WTC11 (cell line): ENCODE results near the gene UCK2. TPM values are rescaled to one million over a fixed set of nuclear protein-coding genes. Genes with fewer than 3 reads are reported as not detected.

Source experiments
- ATAC-seq: fragments of 200-7000 bp; cut with Tn5 transposase; 2 replicates; pipeline ENCODE4 v1.10.0; 2021; ENCODE audit warnings: mild to moderate bottlenecking, moderate library complexity
- CTCF ChIA-PET: fragments of 300-600 bp; sonication (Branson Sonifier 250); formaldehyde crosslinking; loops from one replicate; lab custom pipeline; 2021; ENCODE audit warnings: antibody characterized with exemption; lab: Charles Lee
- POLR2A ChIA-PET: fragments of 350-600 bp; sonication (Branson Sonifier 250); formaldehyde crosslinking; loops from one replicate; lab custom pipeline; 2021; ENCODE audit warnings: antibody characterized with exemption; lab: Charles Lee
- DNase-seq: peaks from one replicate; pipeline ENCODE4 v3.0.0; 2021; ENCODE audit warnings: low spot score
- H3K27ac Mint-ChIP-seq: 2 replicates; pipeline ENCODE4 v1.8.0; 2021; ENCODE audit warnings: mixed read lengths
- H3K27me3 Mint-ChIP-seq: 2 replicates; pipeline ENCODE4 v1.8.0; 2021; ENCODE audit warnings: low read depth, mild to moderate bottlenecking, moderate library complexity, mixed read lengths
- H3K36me3 Mint-ChIP-seq: 2 replicates; pipeline ENCODE4 v1.8.0; 2021; ENCODE audit warnings: mixed read lengths
- H3K4me1 Mint-ChIP-seq: 2 replicates; pipeline ENCODE4 v1.8.0; 2022; ENCODE audit warnings: mixed read lengths
- H3K4me3 Mint-ChIP-seq: 2 replicates; pipeline ENCODE4 v1.8.0; 2021; ENCODE audit warnings: mild to moderate bottlenecking, moderate library complexity, mixed read lengths
- H3K9me3 Mint-ChIP-seq: 2 replicates; pipeline ENCODE4 v1.8.0; 2021; ENCODE audit warnings: mixed read lengths
- JUN ChIP-seq: sonication (generic); formaldehyde crosslinking; IDR thresholded peaks from 2 replicates; pipeline ENCODE4 v1.8.0; 2023; ENCODE audit warnings: mild to moderate bottlenecking, missing genetic modification reagents
- TEAD4 ChIP-seq: sonication (generic); formaldehyde crosslinking; IDR thresholded peaks from 2 replicates; pipeline ENCODE4 v1.8.0; 2022; ENCODE audit warnings: mild to moderate bottlenecking, missing genetic modification reagents
- ZNF423 ChIP-seq: fragments of 250-450 bp; sonication (Bioruptor Pico); IDR thresholded peaks from 2 replicates; pipeline ENCODE4 v2.1.2; 2022; ENCODE audit warnings: mild to moderate bottlenecking, moderate library complexity
- total RNA-seq: library from RNA; stranded (reverse); gene quantifications from 3 replicates; pipeline ENCODE4 v1.2.3, GENCODE V29; 2021
- TF ChIP-seq, protein P1 (sequence below): sonication (generic); formaldehyde crosslinking; IDR thresholded peaks from 2 replicates; pipeline ENCODE4 v1.8.0; 2023; ENCODE audit warnings: missing genetic modification reagents, mild to moderate bottlenecking, borderline replicate concordance
- TF ChIP-seq, protein P2 (sequence below): fragments of 250-450 bp; sonication (Bioruptor Pico); conservative IDR thresholded peaks from 2 replicates; pipeline ENCODE4 v1.9.0; 2021; ENCODE audit warnings: mild to moderate bottlenecking
- TF ChIP-seq, protein P3 (sequence below): sonication (generic); formaldehyde crosslinking; IDR thresholded peaks from 2 replicates; pipeline ENCODE4 v1.8.1; 2023; ENCODE audit warnings: mild to moderate bottlenecking, missing genetic modification reagents, borderline replicate concordance
- TF ChIP-seq, protein P4 (sequence below): sonication (generic); formaldehyde crosslinking; conservative IDR thresholded peaks from 2 replicates; pipeline ENCODE4 v1.8.1; 2023; ENCODE audit warnings: mild to moderate bottlenecking, low read depth, missing genetic modification reagents, moderate library complexity
- TF ChIP-seq, protein P5 (sequence below): sonication (generic); formaldehyde crosslinking; IDR thresholded peaks from 2 replicates; pipeline ENCODE4 v1.8.0; 2022; ENCODE audit warnings: missing genetic modification reagents
- TF ChIP-seq, protein P6 (sequence below): sonication (generic); formaldehyde crosslinking; IDR thresholded peaks from 2 replicates; pipeline ENCODE4 v1.8.1; 2022; ENCODE audit warnings: missing genetic modification reagents, borderline replicate concordance

The UCK2 gene
- total RNA-seq, 1 experiment from 2014 or later = 85.7 TPM

DNA sequence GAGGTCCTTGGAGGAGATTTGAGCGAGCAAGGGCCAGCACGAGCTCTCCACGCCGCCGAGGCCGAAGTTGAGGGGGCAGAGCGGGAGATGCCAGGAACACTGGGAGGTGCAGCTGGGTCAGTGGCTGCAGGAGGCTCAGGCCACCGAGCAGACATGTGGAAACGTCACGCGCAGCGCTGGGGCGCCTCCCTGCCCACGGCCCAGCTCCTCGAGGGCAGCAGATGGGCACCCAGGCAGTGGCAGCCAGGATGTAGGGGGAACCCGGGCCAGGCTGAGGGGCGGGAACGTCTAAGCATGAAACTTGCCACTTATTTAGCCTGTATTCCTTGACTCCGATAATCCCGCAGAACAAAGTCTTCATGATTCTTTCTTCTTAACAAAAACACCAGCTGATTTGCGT is 114.1 kb downstream of the UCK2 start:
- H3K27ac Mint-ChIP-seq = no peak overlapping the region
- ATAC-seq = no peak
- no peak for DNase-seq
- no peaks in the 10 kb centered on the region for H3K36me3 Mint-ChIP-seq
- POLR2A ChIA-PET = no interaction called here
- CTCF ChIA-PET = interaction anchor here (1.1 to 1.3 kb wide), 2 partner anchors 8 to 10 kb away, joined by 3 to 5 read pairs; no protein-coding TSS in a partner anchor
- no peaks in the 10 kb centered on the region; the same call in none of the 2 replicates for H3K27me3 Mint-ChIP-seq
- TF ChIP-seq, protein P1, sequence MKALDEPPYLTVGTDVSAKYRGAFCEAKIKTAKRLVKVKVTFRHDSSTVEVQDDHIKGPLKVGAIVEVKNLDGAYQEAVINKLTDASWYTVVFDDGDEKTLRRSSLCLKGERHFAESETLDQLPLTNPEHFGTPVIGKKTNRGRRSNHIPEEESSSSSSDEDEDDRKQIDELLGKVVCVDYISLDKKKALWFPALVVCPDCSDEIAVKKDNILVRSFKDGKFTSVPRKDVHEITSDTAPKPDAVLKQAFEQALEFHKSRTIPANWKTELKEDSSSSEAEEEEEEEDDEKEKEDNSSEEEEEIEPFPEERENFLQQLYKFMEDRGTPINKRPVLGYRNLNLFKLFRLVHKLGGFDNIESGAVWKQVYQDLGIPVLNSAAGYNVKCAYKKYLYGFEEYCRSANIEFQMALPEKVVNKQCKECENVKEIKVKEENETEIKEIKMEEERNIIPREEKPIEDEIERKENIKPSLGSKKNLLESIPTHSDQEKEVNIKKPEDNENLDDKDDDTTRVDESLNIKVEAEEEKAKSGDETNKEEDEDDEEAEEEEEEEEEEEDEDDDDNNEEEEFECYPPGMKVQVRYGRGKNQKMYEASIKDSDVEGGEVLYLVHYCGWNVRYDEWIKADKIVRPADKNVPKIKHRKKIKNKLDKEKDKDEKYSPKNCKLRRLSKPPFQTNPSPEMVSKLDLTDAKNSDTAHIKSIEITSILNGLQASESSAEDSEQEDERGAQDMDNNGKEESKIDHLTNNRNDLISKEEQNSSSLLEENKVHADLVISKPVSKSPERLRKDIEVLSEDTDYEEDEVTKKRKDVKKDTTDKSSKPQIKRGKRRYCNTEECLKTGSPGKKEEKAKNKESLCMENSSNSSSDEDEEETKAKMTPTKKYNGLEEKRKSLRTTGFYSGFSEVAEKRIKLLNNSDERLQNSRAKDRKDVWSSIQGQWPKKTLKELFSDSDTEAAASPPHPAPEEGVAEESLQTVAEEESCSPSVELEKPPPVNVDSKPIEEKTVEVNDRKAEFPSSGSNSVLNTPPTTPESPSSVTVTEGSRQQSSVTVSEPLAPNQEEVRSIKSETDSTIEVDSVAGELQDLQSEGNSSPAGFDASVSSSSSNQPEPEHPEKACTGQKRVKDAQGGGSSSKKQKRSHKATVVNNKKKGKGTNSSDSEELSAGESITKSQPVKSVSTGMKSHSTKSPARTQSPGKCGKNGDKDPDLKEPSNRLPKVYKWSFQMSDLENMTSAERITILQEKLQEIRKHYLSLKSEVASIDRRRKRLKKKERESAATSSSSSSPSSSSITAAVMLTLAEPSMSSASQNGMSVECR (CRISPR knock-in tag) = no peak
- TF ChIP-seq, protein P2, sequence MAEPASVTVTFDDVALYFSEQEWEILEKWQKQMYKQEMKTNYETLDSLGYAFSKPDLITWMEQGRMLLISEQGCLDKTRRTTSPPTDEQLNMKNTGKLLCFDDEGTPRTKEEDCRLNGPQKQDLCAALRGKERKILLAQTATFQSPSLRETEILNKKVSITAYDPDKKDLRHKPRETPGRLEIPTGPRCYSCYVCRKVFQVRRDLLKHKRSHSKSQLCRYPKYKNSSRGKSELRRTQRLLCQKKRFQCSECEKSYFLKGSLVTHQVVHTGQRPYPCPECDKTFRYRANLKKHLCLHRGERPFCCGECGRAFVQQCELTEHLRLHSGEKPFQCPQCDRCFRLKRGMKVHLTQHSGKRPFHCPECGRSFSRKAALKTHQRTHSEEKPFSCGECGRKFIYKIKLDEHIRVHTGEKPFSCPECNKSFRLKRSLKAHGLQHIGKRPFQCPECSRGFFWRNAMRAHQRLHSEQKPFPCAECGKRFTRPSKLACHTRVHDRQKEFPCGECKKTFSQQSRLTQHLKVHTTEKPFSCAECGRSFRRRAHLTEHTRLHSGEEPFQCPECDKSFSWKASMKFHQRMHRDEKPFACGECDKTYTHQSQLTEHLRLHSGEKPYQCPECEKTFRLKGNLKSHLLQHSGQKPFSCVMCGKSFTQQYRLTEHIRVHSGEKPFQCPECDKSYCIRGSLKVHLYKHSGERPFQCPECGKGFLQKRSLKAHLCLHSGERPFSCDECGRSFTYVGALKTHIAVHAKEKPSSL (CRISPR knock-in tag) = no peak
- TF ChIP-seq, protein P3, sequence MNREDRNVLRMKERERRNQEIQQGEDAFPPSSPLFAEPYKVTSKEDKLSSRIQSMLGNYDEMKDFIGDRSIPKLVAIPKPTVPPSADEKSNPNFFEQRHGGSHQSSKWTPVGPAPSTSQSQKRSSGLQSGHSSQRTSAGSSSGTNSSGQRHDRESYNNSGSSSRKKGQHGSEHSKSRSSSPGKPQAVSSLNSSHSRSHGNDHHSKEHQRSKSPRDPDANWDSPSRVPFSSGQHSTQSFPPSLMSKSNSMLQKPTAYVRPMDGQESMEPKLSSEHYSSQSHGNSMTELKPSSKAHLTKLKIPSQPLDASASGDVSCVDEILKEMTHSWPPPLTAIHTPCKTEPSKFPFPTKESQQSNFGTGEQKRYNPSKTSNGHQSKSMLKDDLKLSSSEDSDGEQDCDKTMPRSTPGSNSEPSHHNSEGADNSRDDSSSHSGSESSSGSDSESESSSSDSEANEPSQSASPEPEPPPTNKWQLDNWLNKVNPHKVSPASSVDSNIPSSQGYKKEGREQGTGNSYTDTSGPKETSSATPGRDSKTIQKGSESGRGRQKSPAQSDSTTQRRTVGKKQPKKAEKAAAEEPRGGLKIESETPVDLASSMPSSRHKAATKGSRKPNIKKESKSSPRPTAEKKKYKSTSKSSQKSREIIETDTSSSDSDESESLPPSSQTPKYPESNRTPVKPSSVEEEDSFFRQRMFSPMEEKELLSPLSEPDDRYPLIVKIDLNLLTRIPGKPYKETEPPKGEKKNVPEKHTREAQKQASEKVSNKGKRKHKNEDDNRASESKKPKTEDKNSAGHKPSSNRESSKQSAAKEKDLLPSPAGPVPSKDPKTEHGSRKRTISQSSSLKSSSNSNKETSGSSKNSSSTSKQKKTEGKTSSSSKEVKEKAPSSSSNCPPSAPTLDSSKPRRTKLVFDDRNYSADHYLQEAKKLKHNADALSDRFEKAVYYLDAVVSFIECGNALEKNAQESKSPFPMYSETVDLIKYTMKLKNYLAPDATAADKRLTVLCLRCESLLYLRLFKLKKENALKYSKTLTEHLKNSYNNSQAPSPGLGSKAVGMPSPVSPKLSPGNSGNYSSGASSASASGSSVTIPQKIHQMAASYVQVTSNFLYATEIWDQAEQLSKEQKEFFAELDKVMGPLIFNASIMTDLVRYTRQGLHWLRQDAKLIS (CRISPR knock-in tag) = no peak
- TF ChIP-seq TEAD4 (CRISPR knock-in tag) = no peak
- TF ChIP-seq JUN = no peak
- no peak for TF ChIP-seq ZNF423
- TF ChIP-seq, protein P4, sequence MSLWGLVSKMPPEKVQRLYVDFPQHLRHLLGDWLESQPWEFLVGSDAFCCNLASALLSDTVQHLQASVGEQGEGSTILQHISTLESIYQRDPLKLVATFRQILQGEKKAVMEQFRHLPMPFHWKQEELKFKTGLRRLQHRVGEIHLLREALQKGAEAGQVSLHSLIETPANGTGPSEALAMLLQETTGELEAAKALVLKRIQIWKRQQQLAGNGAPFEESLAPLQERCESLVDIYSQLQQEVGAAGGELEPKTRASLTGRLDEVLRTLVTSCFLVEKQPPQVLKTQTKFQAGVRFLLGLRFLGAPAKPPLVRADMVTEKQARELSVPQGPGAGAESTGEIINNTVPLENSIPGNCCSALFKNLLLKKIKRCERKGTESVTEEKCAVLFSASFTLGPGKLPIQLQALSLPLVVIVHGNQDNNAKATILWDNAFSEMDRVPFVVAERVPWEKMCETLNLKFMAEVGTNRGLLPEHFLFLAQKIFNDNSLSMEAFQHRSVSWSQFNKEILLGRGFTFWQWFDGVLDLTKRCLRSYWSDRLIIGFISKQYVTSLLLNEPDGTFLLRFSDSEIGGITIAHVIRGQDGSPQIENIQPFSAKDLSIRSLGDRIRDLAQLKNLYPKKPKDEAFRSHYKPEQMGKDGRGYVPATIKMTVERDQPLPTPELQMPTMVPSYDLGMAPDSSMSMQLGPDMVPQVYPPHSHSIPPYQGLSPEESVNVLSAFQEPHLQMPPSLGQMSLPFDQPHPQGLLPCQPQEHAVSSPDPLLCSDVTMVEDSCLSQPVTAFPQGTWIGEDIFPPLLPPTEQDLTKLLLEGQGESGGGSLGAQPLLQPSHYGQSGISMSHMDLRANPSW (CRISPR knock-in tag) = no peak
- TF ChIP-seq, protein P5, sequence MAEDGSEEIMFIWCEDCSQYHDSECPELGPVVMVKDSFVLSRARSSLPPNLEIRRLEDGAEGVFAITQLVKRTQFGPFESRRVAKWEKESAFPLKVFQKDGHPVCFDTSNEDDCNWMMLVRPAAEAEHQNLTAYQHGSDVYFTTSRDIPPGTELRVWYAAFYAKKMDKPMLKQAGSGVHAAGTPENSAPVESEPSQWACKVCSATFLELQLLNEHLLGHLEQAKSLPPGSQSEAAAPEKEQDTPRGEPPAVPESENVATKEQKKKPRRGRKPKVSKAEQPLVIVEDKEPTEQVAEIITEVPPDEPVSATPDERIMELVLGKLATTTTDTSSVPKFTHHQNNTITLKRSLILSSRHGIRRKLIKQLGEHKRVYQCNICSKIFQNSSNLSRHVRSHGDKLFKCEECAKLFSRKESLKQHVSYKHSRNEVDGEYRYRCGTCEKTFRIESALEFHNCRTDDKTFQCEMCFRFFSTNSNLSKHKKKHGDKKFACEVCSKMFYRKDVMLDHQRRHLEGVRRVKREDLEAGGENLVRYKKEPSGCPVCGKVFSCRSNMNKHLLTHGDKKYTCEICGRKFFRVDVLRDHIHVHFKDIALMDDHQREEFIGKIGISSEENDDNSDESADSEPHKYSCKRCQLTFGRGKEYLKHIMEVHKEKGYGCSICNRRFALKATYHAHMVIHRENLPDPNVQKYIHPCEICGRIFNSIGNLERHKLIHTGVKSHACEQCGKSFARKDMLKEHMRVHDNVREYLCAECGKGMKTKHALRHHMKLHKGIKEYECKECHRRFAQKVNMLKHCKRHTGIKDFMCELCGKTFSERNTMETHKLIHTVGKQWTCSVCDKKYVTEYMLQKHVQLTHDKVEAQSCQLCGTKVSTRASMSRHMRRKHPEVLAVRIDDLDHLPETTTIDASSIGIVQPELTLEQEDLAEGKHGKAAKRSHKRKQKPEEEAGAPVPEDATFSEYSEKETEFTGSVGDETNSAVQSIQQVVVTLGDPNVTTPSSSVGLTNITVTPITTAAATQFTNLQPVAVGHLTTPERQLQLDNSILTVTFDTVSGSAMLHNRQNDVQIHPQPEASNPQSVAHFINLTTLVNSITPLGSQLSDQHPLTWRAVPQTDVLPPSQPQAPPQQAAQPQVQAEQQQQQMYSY (CRISPR knock-in tag) = no peak
- TF ChIP-seq, protein P6, sequence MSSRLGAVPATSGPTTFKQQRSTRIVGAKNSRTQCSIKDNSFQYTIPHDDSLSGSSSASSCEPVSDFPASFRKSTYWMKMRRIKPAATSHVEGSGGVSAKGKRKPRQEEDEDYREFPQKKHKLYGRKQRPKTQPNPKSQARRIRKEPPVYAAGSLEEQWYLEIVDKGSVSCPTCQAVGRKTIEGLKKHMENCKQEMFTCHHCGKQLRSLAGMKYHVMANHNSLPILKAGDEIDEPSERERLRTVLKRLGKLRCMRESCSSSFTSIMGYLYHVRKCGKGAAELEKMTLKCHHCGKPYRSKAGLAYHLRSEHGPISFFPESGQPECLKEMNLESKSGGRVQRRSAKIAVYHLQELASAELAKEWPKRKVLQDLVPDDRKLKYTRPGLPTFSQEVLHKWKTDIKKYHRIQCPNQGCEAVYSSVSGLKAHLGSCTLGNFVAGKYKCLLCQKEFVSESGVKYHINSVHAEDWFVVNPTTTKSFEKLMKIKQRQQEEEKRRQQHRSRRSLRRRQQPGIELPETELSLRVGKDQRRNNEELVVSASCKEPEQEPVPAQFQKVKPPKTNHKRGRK = no peak
- H3K9me3 Mint-ChIP-seq = no peaks in the 10 kb centered on the region
- no peak overlapping the region for H3K4me3 Mint-ChIP-seq
- peaks cover 22% of the 10 kb centered on the region for H3K4me1 Mint-ChIP-seq
